PFSK-1 (cell line): ENCODE results near the gene SOBP.

Source experiments
- POLR2AphosphoS5 ChIP-seq: IDR thresholded peaks from 2 replicates; pipeline ENCODE4 v1.6.1; 2012; ENCODE audit warnings: low read depth, mild to moderate bottlenecking, control low read depth, low read length, moderate library complexity
- REST ChIP-seq, 2 experiments: IDR thresholded peaks; 2 replicates each; pipeline versions ENCODE4 v1.6.1 to v1.8.0; 2011 to 2012; ENCODE audit warnings: low read depth in 2 of 2, low read length in 2 of 2, control low read depth in 1 of 2, inconsistent platforms in 1 of 2, mild to moderate bottlenecking in 1 of 2, moderate library complexity in 1 of 2; ENCODE audit not compliant: insufficient read depth in 1 of 2
- TAF1 ChIP-seq: IDR thresholded peaks from 2 replicates; pipeline ENCODE4 v1.6.1; 2012; ENCODE audit warnings: low read length, control low read depth, borderline replicate concordance; ENCODE audit not compliant: insufficient read depth

GRCh38 chr6:107535626-107536025, 45.7 kb downstream of the SOBP start:
- TF ChIP-seq REST (IDR thresholded peaks at IDR 0.05; ENCODE audit: insufficient read depth in 1 of 2, low read depth in 2 of 2, low read length in 2 of 2) (no peak), POLR2AphosphoS5 (no peak), TAF1 (no peak)
